ENCODE results near the gene SQOR.

DNA sequence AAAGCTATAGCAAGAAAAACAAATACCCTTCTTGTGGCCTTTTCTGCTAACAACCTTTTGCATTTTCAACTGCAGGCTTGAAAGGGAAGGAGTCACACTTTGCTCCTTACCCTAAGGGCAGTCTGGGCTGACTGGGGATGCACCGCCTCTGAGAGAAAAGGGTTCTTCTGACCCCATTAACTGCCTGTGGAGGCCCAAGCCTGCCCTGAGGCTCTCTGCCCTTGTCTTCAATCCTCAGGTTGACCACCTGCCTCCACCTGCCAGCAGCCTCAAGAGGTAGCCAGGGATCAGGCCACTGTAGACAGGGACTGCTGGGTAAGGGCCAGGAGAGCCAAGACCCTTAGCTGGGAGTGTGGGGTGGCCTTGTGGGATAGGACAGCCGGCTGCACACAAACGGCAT is 93.8 kb downstream of the SQOR start:
- TF ChIP-seq CTCF (conservative IDR thresholded peaks at IDR 0.05 in 1 of 2, IDR thresholded peaks at IDR 0.05 in 1 of 2; ENCODE audit: extremely low read depth in 1 of 2, insufficient read depth in 1 of 2, low read depth in 1 of 2, low read length in 2 of 2) = no peak
- TF ChIP-seq EZH2 (IDR thresholded peaks at IDR 0.05; ENCODE audit: borderline replicate concordance, low read length) = no peak
